HCT116 (cell line): ENCODE data around the gene ZBTB7B. TPM values are rescaled to one million over a fixed set of nuclear protein-coding genes. Genes with fewer than 3 reads are reported as not detected.

Experiments
- ATAC-seq: fragments of 200-7000 bp; cut with Tn5 transposase; 2 replicates; pipeline ENCODE4 v1.9.1; 2020; ENCODE audit warnings: mild to moderate bottlenecking, moderate library complexity
- BruUV-seq: library from RNA; stranded (reverse); fragments of 400-500 nt; replicated peaks from 2 replicates; lab custom pipeline; 2021; lab: Mats Ljungman, UMichigan
- CTCF ChIA-PET: fragments of 300-600 bp; sonication (Branson Sonifier 250); formaldehyde crosslinking; loops from one replicate; lab custom pipeline; 2021; ENCODE audit warnings: antibody characterized with exemption; lab: Charles Lee
- POLR2A ChIA-PET: fragments of 300-600, 350-600 bp; sonication (Branson Sonifier 250); formaldehyde crosslinking; loops from one replicate; lab custom pipeline; 2021; ENCODE audit warnings: antibody characterized with exemption; lab: Charles Lee
- RAD21 ChIA-PET, 2 experiments: fragments of 300-600 bp; sonication (Branson Sonifier 250); formaldehyde crosslinking; loops; one replicate each; lab custom pipeline; 2023; ENCODE audit warnings: low total read pairs in 2 of 2; ENCODE audit not compliant: uncharacterized antibody in 2 of 2, unreplicated experiment in 2 of 2, low non-redundant PET in 1 of 2; lab: Charles Lee
- DNase-seq: peaks from one replicate; pipeline ENCODE4 v3.0.0-alpha.2; 2010; ENCODE audit warnings: low read depth, low spot score
- H2AFZ ChIP-seq: fragments of 200-600 bp; shearing (Covaris generic), sonication (generic); 2 replicates; pipeline ENCODE4 v1.6.1; 2017; ENCODE audit warnings: low read depth, mixed run types, mixed read lengths, antibody characterized with exemption, low read length; ENCODE audit not compliant: poor library complexity, severe bottlenecking
- H3K27ac ChIP-seq: 2 replicates; pipeline ENCODE4 v1.5.1; 2012; ENCODE audit warnings: low read depth, low read length
- H3K27me3 ChIP-seq: fragments of 200-600 bp; sonication (generic); 2 replicates; pipeline ENCODE4 v1.6.1; 2016; ENCODE audit warnings: mixed run types, low read length, mixed read lengths; ENCODE audit not compliant: insufficient read depth
- H3K36me3 ChIP-seq, 2 experiments: fragments of 200-500 bp in 1 of 2; fragments of 200-600 bp in 1 of 2; sonication (Bioruptor generic) in 1 of 2; sonication (generic) in 1 of 2; 2 replicates each; pipeline versions ENCODE4 v1.5.1 to v1.6.1; 2014 to 2016; ENCODE audit warnings: low read length in 2 of 2, inconsistent platforms in 1 of 2, mixed read lengths in 1 of 2, mixed run types in 1 of 2; ENCODE audit not compliant: insufficient read depth in 2 of 2, control insufficient read depth in 1 of 2
- H3K4me1 ChIP-seq, 2 experiments: fragments of 200-600 bp in 1 of 2; sonication (generic) in 1 of 2; 2 replicates each; pipeline versions ENCODE4 v1.5.1 to v1.6.1; 2012 to 2017; ENCODE audit warnings: low read length in 2 of 2, inconsistent platforms in 1 of 2, mild to moderate bottlenecking in 1 of 2, mixed read lengths in 1 of 2, mixed run types in 1 of 2, moderate library complexity in 1 of 2; ENCODE audit not compliant: insufficient read depth in 2 of 2, control insufficient read depth in 1 of 2
- H3K4me2 ChIP-seq: fragments of 200-600 bp; sonication (generic); 2 replicates; pipeline ENCODE4 v1.6.1; 2017; ENCODE audit warnings: mixed run types, low read length, mixed read lengths
- H3K4me3 ChIP-seq, 2 experiments: fragments of 200-600 bp in 1 of 2; sonication (generic) in 1 of 2; replicated peaks in 1 of 2; 2 replicates each; pipeline ENCODE4 v1.5.1; 2011 to 2016; ENCODE audit warnings: low read length in 2 of 2, control low read depth in 1 of 2, low read depth in 1 of 2, mild to moderate bottlenecking in 1 of 2, mixed read lengths in 1 of 2, mixed run types in 1 of 2
- H3K79me2 ChIP-seq: fragments of 200-600 bp; sonication (generic); 2 replicates; pipeline ENCODE4 v1.6.1; 2017; ENCODE audit warnings: mild to moderate bottlenecking, mixed run types, low read length, moderate library complexity, mixed read lengths; ENCODE audit not compliant: insufficient read depth
- H3K9ac ChIP-seq: fragments of 200-600 bp; sonication (generic); 2 replicates; pipeline ENCODE4 v1.6.1; 2016; ENCODE audit warnings: low read length, mixed read lengths
- H3K9me2 ChIP-seq: fragments of 200-600 bp; sonication (generic), shearing (Covaris generic); 2 replicates; pipeline ENCODE4 v1.6.1; 2017; ENCODE audit warnings: mixed run types, mild to moderate bottlenecking, moderate library complexity; ENCODE audit not compliant: insufficient read depth
- H3K9me3 ChIP-seq, 2 experiments: fragments of 200-500 bp in 1 of 2; fragments of 200-600 bp in 1 of 2; sonication (Bioruptor generic) in 1 of 2; sonication (generic) in 1 of 2; 2 replicates each; pipeline ENCODE4 v1.6.1; 2014 to 2017; ENCODE audit warnings: low read length in 2 of 2, mixed read lengths in 2 of 2, inconsistent platforms in 1 of 2, low read depth in 1 of 2, mild to moderate bottlenecking in 1 of 2, mixed run types in 1 of 2, moderate library complexity in 1 of 2; ENCODE audit not compliant: control insufficient read depth in 1 of 2, insufficient read depth in 1 of 2
- H4K20me1 ChIP-seq: fragments of 200-600 bp; sonication (generic), shearing (Covaris generic); 2 replicates; pipeline ENCODE4 v1.6.1; 2017; ENCODE audit warnings: mixed run types, mild to moderate bottlenecking, moderate library complexity; ENCODE audit not compliant: insufficient read depth
- CTCF ChIP-seq, 3 experiments: fragments of 200-600 bp in 1 of 3; sonication (generic) in 1 of 3; IDR thresholded peaks in 2 of 3; conservative IDR thresholded peaks in 1 of 3; 2 replicates each; pipeline ENCODE4 v1.5.1; 2012 to 2017; ENCODE audit warnings: low read depth in 2 of 3, low read length in 2 of 3, antibody characterized with exemption in 1 of 3, borderline replicate concordance in 1 of 3, control low read depth in 1 of 3, mild to moderate bottlenecking in 1 of 3, mixed read lengths in 1 of 3, mixed run types in 1 of 3, moderate library complexity in 1 of 3; ENCODE audit not compliant: insufficient read depth in 1 of 3
- JUND ChIP-seq: IDR thresholded peaks from 2 replicates; pipeline ENCODE4 v1.6.1; 2012
- POLR2A ChIP-seq: IDR thresholded peaks from 2 replicates; pipeline ENCODE4 v1.7.0; 2011; ENCODE audit warnings: borderline replicate concordance; ENCODE audit not compliant: insufficient read depth, insufficient read length; ENCODE audit errors: extremely low read depth
- POLR2AphosphoS5 ChIP-seq: IDR thresholded peaks from 2 replicates; pipeline ENCODE4 v1.6.1; 2011; ENCODE audit warnings: mild to moderate bottlenecking, low read depth, low read length, moderate library complexity
- RAD21 ChIP-seq: IDR thresholded peaks from 2 replicates; pipeline ENCODE4 v1.6.1; 2012; ENCODE audit warnings: low read depth, mild to moderate bottlenecking
- SIN3A ChIP-seq: IDR thresholded peaks from 2 replicates; pipeline ENCODE4 v1.6.1; 2012; ENCODE audit warnings: low read depth
- SP1 ChIP-seq: IDR thresholded peaks from 2 replicates; pipeline ENCODE4 v1.6.1; 2012; ENCODE audit warnings: low read depth
- SRF ChIP-seq: IDR thresholded peaks from 2 replicates; pipeline ENCODE4 v1.6.1; 2012; ENCODE audit warnings: low read depth
- TCF7L2 ChIP-seq: IDR thresholded peaks from 2 replicates; pipeline ENCODE4 v1.7.0; 2011; ENCODE audit warnings: borderline replicate concordance, inconsistent platforms; ENCODE audit not compliant: insufficient read depth, insufficient read length; ENCODE audit errors: extremely low read depth
- ZNF274 ChIP-seq: fragments of 200-500 bp; sonication (Bioruptor generic); IDR thresholded peaks from 2 replicates; pipeline ENCODE4 v1.6.1; 2014; ENCODE audit warnings: mild to moderate bottlenecking, low read depth, low read length, inconsistent platforms
- intact Hi-C: fragments of 100-400 bp; cut with micrococcal nuclease; formaldehyde crosslinking; loops from 2 replicates; pipeline ENCODE4 v1.10.0; 2022
- total RNA-seq: library from RNA; stranded (reverse); gene quantifications from one replicate; pipeline ENCODE4 v1.2.1, GENCODE V29; 2021; ENCODE audit not compliant: unreplicated experiment

ZBTB7B gene
- total RNA-seq, 1 experiment from 2014 or later: 57.0 TPM

DNA sequence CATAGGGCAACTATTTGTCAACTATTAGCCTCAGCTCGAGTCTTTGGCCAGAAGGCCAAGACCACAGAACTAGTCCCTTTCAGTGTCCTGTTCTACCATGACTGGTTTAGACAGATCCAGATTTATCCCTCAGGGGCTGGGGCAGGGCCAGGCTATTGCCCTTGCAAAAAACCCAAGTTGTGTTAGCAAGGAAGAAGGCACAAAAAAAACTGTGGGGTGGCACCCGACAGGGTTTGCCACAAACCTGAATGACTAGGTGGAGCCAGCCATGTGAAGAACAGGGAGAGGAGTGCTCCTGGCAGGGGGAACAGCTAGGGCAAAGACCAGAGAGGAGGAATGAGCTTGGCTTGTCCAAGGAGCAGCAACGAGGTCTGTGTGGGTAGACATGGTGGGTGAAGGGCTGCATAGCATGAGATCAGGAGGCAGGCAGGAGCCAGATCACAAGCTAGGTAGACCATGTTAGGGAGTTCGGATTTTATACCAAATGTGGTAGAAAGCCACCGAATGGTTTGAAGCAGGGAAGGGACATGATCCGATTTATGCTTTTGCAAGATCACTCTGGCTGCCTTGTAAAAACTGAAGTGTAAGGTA, 35.3 kb downstream of the ZBTB7B start:
- no TSS peak for BruUV-seq
- Histone ChIP-seq H3K27me3 (no peaks in the 10 kb centered on the region), H3K79me2 (no peaks in the 10 kb centered on the region), H3K9me3 (no peaks in the 10 kb centered on the region), H3K36me3 (no peaks in the 10 kb centered on the region), H3K9me2 (no peaks in the 10 kb centered on the region), H3K4me3 (no peak overlapping the region), H4K20me1 (no peaks in the 10 kb centered on the region), H3K4me1 (peaks cover 0 to 11% of the 10 kb centered on the region in 2 experiments; a peak in 2 of 4 replicates), H3K4me2 (no peak overlapping the region), H3K9ac (no peak overlapping the region), H3K27ac (no peak overlapping the region), H2AFZ (no peak overlapping the region)
- ATAC-seq: no peak
- TF ChIP-seq JUND (no peak), CTCF (IDR thresholded peaks at IDR 0.05 in 2 of 3, conservative IDR thresholded peaks at IDR 0.05 in 1 of 3; ENCODE audit: borderline replicate concordance in 1 of 3, insufficient read depth in 1 of 3, low read depth in 2 of 3, low read length in 2 of 3) (no peak), ZNF274 (no peak), RAD21 (no peak), SP1 (no peak), SIN3A (no peak), POLR2AphosphoS5 (no peak), SRF (no peak), TCF7L2 (no peak), POLR2A (no peak)
- no peak for DNase-seq
- intact Hi-C loops: no loop called here
- POLR2A ChIA-PET: interaction anchor here (1.2 kb wide), 1 partner anchor 54 kb away, joined by 3 read pairs; the partner anchor contains the start of gene FLAD1
- RAD21 ChIA-PET: no interaction called here
- CTCF ChIA-PET: interaction anchor here (1.1 to 1.7 kb wide), 3 partner anchors 11 to 21 kb away, joined by 3 to 6 read pairs (median 3); partner anchors contain the start of gene ADAM15
